CD14-positive monocyte (primary cell): ENCODE data around the gene SERPINA12. TPM values are rescaled to one million over a fixed set of nuclear protein-coding genes. Genes with fewer than 3 reads are reported as not detected.

Experiments used
- DNase-seq, 3 donors: peaks; one replicate each; pipeline ENCODE4 v3.0.0-alpha.2; 2011 to 2022
- H2AFZ ChIP-seq: 2 replicates; pipeline ENCODE4 v1.6.0; 2012; ENCODE audit warnings: mild to moderate bottlenecking, low read depth, low read length, inconsistent platforms; ENCODE audit not compliant: insufficient read depth, poor library complexity, severe bottlenecking
- H3K27ac ChIP-seq, 2 donors: 1 replicate in 1 of 2; 2 replicates in 1 of 2; pipeline ENCODE4 v1.5.1; 2012 to 2013; ENCODE audit warnings: low read length in 2 of 2, control low read depth in 1 of 2, inconsistent platforms in 1 of 2, low read depth in 1 of 2, mild to moderate bottlenecking in 1 of 2
- H3K27me3 ChIP-seq, 2 donors: one replicate each; pipeline versions ENCODE4 v1.6.0 to v1.6.1; 2011 to 2013; ENCODE audit warnings: low read length in 2 of 2; ENCODE audit not compliant: control insufficient read depth in 2 of 2, insufficient read depth in 2 of 2
- H3K36me3 ChIP-seq, 2 donors: replicated peaks in 1 of 2; 1 replicate in 1 of 2; 2 replicates in 1 of 2; pipeline versions ENCODE4 v1.5.1 to v1.6.1; 2012 to 2013; ENCODE audit warnings: low read length in 2 of 2, control low read depth in 1 of 2, inconsistent platforms in 1 of 2, mild to moderate bottlenecking in 1 of 2; ENCODE audit not compliant: insufficient read depth in 2 of 2, control insufficient read depth in 1 of 2
- H3K4me1 ChIP-seq, 2 donors: 1 replicate in 1 of 2; 2 replicates in 1 of 2; pipeline versions ENCODE4 v1.5.1 to v1.6.1; 2012 to 2013; ENCODE audit warnings: low read length in 2 of 2, control low read depth in 1 of 2, inconsistent platforms in 1 of 2, mild to moderate bottlenecking in 1 of 2, moderate library complexity in 1 of 2; ENCODE audit not compliant: insufficient read depth in 2 of 2, control insufficient read depth in 1 of 2
- H3K4me2 ChIP-seq: replicated peaks from 2 replicates; pipeline ENCODE3; 2012; ENCODE audit warnings: low read length, moderate library complexity, mild to moderate bottlenecking; ENCODE audit not compliant: poor library complexity, severe bottlenecking; ENCODE audit errors: extremely low read depth
- H3K4me3 ChIP-seq, 3 experiments: fragments of 200-600 bp in 1 of 3; sonication (generic) in 1 of 3; replicated peaks in 1 of 3; 1 replicate in 2 of 3; 2 replicates in 1 of 3; pipeline ENCODE4 v1.5.1; 2011 to 2013; ENCODE audit warnings: low read length in 3 of 3, mild to moderate bottlenecking in 3 of 3, control low read depth in 2 of 3, low read depth in 2 of 3, inconsistent platforms in 1 of 3, moderate library complexity in 1 of 3
- H3K79me2 ChIP-seq: 2 replicates; pipeline ENCODE4 v1.6.0; 2012; ENCODE audit warnings: mild to moderate bottlenecking, control low read depth, inconsistent platforms, low read length, moderate library complexity; ENCODE audit not compliant: insufficient read depth
- H3K9ac ChIP-seq: 2 replicates; pipeline ENCODE4 v1.6.0; 2017; ENCODE audit warnings: low read length, mild to moderate bottlenecking; ENCODE audit not compliant: insufficient read depth, poor library complexity, severe bottlenecking
- H3K9me3 ChIP-seq, 2 donors: replicated peaks in 1 of 2; 1 replicate in 1 of 2; 2 replicates in 1 of 2; pipeline versions ENCODE4 v1.5.1 to v1.6.1; 2012 to 2013; ENCODE audit warnings: low read length in 2 of 2, control low read depth in 1 of 2; ENCODE audit not compliant: control insufficient read depth in 1 of 2, insufficient read depth in 1 of 2
- H4K20me1 ChIP-seq: 2 replicates; pipeline ENCODE4 v1.6.0; 2012; ENCODE audit warnings: mild to moderate bottlenecking, low read length, control low read depth, moderate library complexity; ENCODE audit not compliant: insufficient read depth
- H3K27ac Mint-ChIP-seq, 7 donors: one replicate each; pipeline ENCODE4 v1.8.0; 2020; ENCODE audit warnings: mild to moderate bottlenecking in 7 of 7, mixed read lengths in 7 of 7, moderate library complexity in 6 of 7, inconsistent platforms in 2 of 7
- H3K27me3 Mint-ChIP-seq, 3 donors: one replicate each; pipeline ENCODE4 v1.8.0; 2021 to 2022; ENCODE audit warnings: low read depth in 3 of 3, mild to moderate bottlenecking in 3 of 3, mixed read lengths in 3 of 3, moderate library complexity in 3 of 3, inconsistent platforms in 1 of 3
- H3K36me3 Mint-ChIP-seq, 2 donors: one replicate each; pipeline ENCODE4 v1.8.0; 2020; ENCODE audit warnings: mixed read lengths in 2 of 2, inconsistent platforms in 1 of 2, mild to moderate bottlenecking in 1 of 2
- H3K4me1 Mint-ChIP-seq: one replicate; pipeline ENCODE4 v1.8.0; 2020; ENCODE audit warnings: mild to moderate bottlenecking, mixed read lengths
- H3K4me3 Mint-ChIP-seq, 2 donors: one replicate each; pipeline ENCODE4 v1.8.0; 2020; ENCODE audit warnings: mild to moderate bottlenecking in 2 of 2, mixed read lengths in 2 of 2, moderate library complexity in 1 of 2
- H3K9me3 Mint-ChIP-seq, 7 donors: one replicate each; pipeline ENCODE4 v1.8.0; 2020 to 2022; ENCODE audit warnings: mixed read lengths in 7 of 7, mild to moderate bottlenecking in 6 of 7, moderate library complexity in 6 of 7, inconsistent platforms in 2 of 7
- WGBS: methylation state at CpG from one replicate; pipeline ENCODE4 v1.1.5; 2013; ENCODE audit warnings: missing lambda C conversion rate; ENCODE audit not compliant: insufficient coverage; 5-methylcytosine and 5-hydroxymethylcytosine counted together
- intact Hi-C, 2 donors: fragments of 100-400 bp; cut with micrococcal nuclease; formaldehyde crosslinking; loops; one replicate each; pipeline versions ENCODE4 v1.15.0 to v1.15.1; 2023
- polyA plus RNA-seq, 3 donors: library from polyadenylated mRNA; depleted of rRNA in 1 of 3; unstranded in 2 of 3; stranded (reverse) in 1 of 3; fragments of 300-500 nt in 2 of 3; fragments of >200 nt in 1 of 3; fragmentation: Illumina TruSeq in 2 of 3; gene quantifications; 1 replicate in 2 of 3; 2 replicates in 1 of 3; pipeline ENCODE4 v1.2.3, GENCODE V29; 2012 to 2021
- TF ChIP-seq, protein P1 (sequence below): fragments of 200-600 bp; IDR thresholded peaks from one replicate; pipeline ENCODE4 v1.8.0; 2022; ENCODE audit warnings: antibody characterized with exemption, mild to moderate bottlenecking

SERPINA12 gene
- polyA plus RNA-seq, 3 donors, result not detected

DNA sequence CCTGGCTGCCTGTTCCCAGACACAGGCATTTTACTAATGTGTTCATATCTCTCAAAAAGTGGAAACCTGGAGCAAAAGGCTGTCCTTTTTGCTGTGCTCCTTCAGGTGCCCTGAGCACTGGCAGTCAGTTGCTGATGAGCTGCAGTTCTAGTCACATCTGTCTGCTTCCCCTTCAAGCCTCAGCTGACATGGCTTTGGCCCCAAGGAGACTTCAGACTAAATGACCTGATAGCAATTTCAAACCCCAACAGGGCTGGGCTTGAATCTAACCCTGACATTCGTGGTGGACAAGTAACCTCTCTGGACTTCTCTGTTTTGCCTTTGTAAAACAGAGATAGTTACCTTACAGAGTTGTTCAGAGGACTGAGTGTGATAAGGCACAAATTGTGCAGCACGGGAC is 39.0 kb downstream of the SERPINA12 start:
- no peaks in the 10 kb centered on the region for H3K36me3 ChIP-seq
- H3K27ac ChIP-seq, result no peak overlapping the region
- WGBS, result 71% methylated on average over 1 of the region's 2 CpGs
- Mint-ChIP-seq H3K9me3 (peaks cover 3 to 19% (median 8%) of the 10 kb centered on the region in 7 donors), H3K27me3 (peaks cover 5 to 9% (median 8%) of the 10 kb centered on the region in 3 donors), H3K36me3 (no peaks in the 10 kb centered on the region), H3K27ac (no peak overlapping the region), H3K4me1 (peaks cover 5% of the 10 kb centered on the region), H3K4me3 (no peak overlapping the region)
- no peak overlapping the region for H3K4me3 ChIP-seq
- no peak overlapping the region for H2AFZ ChIP-seq
- DNase-seq, result no peak
- H3K79me2 ChIP-seq, result no peaks in the 10 kb centered on the region
- H4K20me1 ChIP-seq, result no peaks in the 10 kb centered on the region
- no peak overlapping the region for H3K9ac ChIP-seq
- peaks cover 3 to 7% of the 10 kb centered on the region in 2 donors for H3K4me1 ChIP-seq
- H3K4me2 ChIP-seq, result no peak overlapping the region
- no peaks in the 10 kb centered on the region for H3K27me3 ChIP-seq
- intact Hi-C loops, result no loop called here
- TF ChIP-seq, protein P1, sequence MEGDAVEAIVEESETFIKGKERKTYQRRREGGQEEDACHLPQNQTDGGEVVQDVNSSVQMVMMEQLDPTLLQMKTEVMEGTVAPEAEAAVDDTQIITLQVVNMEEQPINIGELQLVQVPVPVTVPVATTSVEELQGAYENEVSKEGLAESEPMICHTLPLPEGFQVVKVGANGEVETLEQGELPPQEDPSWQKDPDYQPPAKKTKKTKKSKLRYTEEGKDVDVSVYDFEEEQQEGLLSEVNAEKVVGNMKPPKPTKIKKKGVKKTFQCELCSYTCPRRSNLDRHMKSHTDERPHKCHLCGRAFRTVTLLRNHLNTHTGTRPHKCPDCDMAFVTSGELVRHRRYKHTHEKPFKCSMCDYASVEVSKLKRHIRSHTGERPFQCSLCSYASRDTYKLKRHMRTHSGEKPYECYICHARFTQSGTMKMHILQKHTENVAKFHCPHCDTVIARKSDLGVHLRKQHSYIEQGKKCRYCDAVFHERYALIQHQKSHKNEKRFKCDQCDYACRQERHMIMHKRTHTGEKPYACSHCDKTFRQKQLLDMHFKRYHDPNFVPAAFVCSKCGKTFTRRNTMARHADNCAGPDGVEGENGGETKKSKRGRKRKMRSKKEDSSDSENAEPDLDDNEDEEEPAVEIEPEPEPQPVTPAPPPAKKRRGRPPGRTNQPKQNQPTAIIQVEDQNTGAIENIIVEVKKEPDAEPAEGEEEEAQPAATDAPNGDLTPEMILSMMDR, result no peak
- peaks cover under 1 to 3% of the 10 kb centered on the region in 2 donors for H3K9me3 ChIP-seq

DNA sequence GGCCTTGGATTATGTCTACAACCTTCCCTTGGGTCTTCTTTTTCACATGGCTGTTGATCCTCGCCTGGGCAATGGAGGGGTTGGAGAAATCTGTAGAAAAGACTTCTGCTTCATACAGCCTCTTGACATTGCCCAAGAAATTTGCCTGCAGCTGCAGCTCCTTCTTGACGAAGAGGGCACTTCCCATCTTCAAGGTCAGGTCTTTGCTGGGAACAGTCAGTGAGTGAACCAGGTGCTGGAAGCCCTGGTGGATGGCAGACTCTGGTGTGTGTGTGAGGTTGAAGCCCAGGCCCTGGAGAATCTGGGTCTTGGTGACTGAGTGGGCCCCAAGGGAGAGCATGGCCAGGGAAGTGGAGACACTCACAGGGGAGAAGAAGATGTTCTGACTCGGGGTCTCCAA is 40.0 kb downstream of the SERPINA12 start:
- H3K36me3 Mint-ChIP-seq, result no peaks in the 10 kb centered on the region

More for the DNA sequence above, 40.0 kb downstream of the SERPINA12 start:
- Mint-ChIP-seq H3K27me3 (peaks cover 5 to 9% (median 8%) of the 10 kb centered on the region in 3 donors), H3K9me3 (peaks cover 8 to 27% (median 14%) of the 10 kb centered on the region in 7 donors), H3K4me3 (no peak overlapping the region), H3K4me1 (peaks cover 5% of the 10 kb centered on the region), H3K27ac (no peak overlapping the region)
- H2AFZ ChIP-seq, result no peak overlapping the region
- H3K27me3 ChIP-seq, result no peaks in the 10 kb centered on the region
- H3K9me3 ChIP-seq, result peaks cover 11 to 14% of the 10 kb centered on the region in 2 donors
- no peaks in the 10 kb centered on the region for H4K20me1 ChIP-seq
- H3K36me3 ChIP-seq, result no peaks in the 10 kb centered on the region
- H3K4me2 ChIP-seq, result no peak overlapping the region
- WGBS, result 100% methylated on average over 2 of the region's 3 CpGs
- TF ChIP-seq, protein P1, result no peak
- peaks cover 3 to 7% of the 10 kb centered on the region in 2 donors for H3K4me1 ChIP-seq
- H3K79me2 ChIP-seq, result no peaks in the 10 kb centered on the region
- H3K27ac ChIP-seq, result no peak overlapping the region
- H3K4me3 ChIP-seq, result no peak overlapping the region
- intact Hi-C loops, result no loop called here
- no peak overlapping the region for H3K9ac ChIP-seq
- no peak for DNase-seq
